Measurements from ENCODE around the gene SERPINA9.
"Not testable (repeated sequence)": the region's sequence is repeated elsewhere in the genome, so short reads cannot be mapped to it uniquely, and the experiment has no call there.

The SERPINA9 gene

GRCh38 chr14:94485944-94486841 lies 10.2 kb upstream of the SERPINA9 start:
- DNase-seq, result peak; percentile 48

GRCh38 chr14:94484481-94484880 lies 8.5 kb upstream of the SERPINA9 start:
- no peak for DNase-seq

- DNase-seq, result no peak
These were observed 7.8 kb upstream of the SERPINA9 start for GRCh38 chr14:94483729-94484275.

- DNase-seq, result no peak
These were observed 7.1 kb upstream of the SERPINA9 start for GRCh38 chr14:94483071-94483451.

- DNase-seq, result not testable (repeated sequence)
These were observed 6.4 kb upstream of the SERPINA9 start for GRCh38 chr14:94482132-94483070.

GRCh38 chr14:94481468-94482131 lies 5.6 kb upstream of the SERPINA9 start:
- no peak for DNase-seq

- DNase-seq, result no peak
These were observed 4.8 kb upstream of the SERPINA9 start for GRCh38 chr14:94480809-94481208.

- DNase-seq, result no peak
These were observed 2.4 kb upstream of the SERPINA9 start for GRCh38 chr14:94478420-94478819.

GRCh38 chr14:94474581-94475031 lies 1.4 kb downstream of the SERPINA9 start:
- DNase-seq, result no peak

- DNase-seq, result no peak
These were observed 2.2 kb downstream of the SERPINA9 start for GRCh38 chr14:94473666-94474410.

- DNase-seq, result no peak
These were observed 3.2 kb downstream of the SERPINA9 start for GRCh38 chr14:94472842-94473241.

GRCh38 chr14:94471045-94471444 lies 5.0 kb downstream of the SERPINA9 start:
- no peak for DNase-seq

- DNase-seq, result no peak
These were observed 5.7 kb downstream of the SERPINA9 start for GRCh38 chr14:94470311-94470710.

GRCh38 chr14:94469261-94469660 lies 6.7 kb downstream of the SERPINA9 start:
- no peak for DNase-seq

GRCh38 chr14:94467728-94468520 lies 8.1 kb downstream of the SERPINA9 start:
- no peak for DNase-seq

- DNase-seq, result no peak
These were observed 9.2 kb downstream of the SERPINA9 start for GRCh38 chr14:94466706-94467370.

GRCh38 chr14:94465042-94465441 lies 11.0 kb downstream of the SERPINA9 start:
- no peak for DNase-seq

- DNase-seq, result no peak
These were observed 11.7 kb downstream of the SERPINA9 start for GRCh38 chr14:94464290-94464689.

- DNase-seq, result no peak
These were observed 13.0 kb downstream of the SERPINA9 start for GRCh38 chr14:94462763-94463572.

GRCh38 chr14:94462219-94462551 lies 13.8 kb downstream of the SERPINA9 start:
- DNase-seq, result no peak
